GM19035 (cell line): Measurements from ENCODE around the gene GNB1.
A peak's percentile ranks its signal among the peaks of the same experiment; 100 is the strongest.
"Not testable (repeated sequence)": the region's sequence is repeated elsewhere in the genome, so short reads cannot be mapped to it uniquely, and the experiment has no call there.

Experiments
- ATAC-seq: cut with Tn5 transposase; IDR thresholded peaks from one replicate; pipeline ENCODE4 v1.9.1; 2021; ENCODE audit not compliant: unreplicated experiment

The GNB1 gene

GRCh38 chr1:1752190-1752589 is 138.7 kb downstream of the GNB1 start:
- ATAC-seq: no peak

DNA sequence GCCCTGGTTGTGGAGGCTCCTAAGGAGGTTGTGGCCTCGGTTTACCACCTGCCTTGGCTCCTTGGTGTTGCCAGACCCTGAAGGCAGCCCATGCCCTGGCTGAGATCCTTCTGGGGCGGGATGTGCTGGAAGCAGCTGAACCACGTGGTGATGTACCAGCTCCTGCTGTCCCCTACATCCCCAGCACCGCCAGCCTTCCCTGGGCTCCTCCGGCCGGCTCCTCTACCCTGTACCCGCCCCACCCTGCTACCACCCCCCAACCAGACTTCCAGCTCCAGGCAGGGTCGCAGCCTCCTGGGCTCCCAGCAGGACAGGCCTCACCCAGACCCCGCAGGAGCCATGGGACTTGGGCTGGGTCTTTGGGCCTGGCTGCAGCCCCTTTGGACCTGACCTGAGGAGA is 140.9 kb downstream of the GNB1 start:
- ATAC-seq: not testable (repeated sequence)

GRCh38 chr1:1748686-1749321 is 142.1 kb downstream of the GNB1 start:
- ATAC-seq: no peak

DNA sequence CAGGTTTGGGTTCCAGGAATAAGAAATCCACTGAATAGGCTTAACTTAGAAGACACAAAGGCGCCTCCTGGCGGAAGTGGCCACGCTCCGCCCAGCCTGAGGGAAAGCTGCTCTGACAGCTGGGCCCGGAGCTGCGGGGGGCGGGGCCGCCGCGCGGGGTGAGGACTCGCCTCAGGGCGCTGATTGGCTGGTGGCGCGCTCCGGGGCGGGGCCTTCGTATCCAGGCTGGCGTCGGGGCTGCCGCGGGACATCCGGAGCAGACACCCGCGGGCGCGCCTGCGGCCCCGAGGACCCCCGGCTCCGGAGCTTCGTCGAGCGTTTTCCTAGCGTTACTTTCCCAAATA is 144.3 kb downstream of the GNB1 start:
- ATAC-seq: peak; percentile 81

DNA sequence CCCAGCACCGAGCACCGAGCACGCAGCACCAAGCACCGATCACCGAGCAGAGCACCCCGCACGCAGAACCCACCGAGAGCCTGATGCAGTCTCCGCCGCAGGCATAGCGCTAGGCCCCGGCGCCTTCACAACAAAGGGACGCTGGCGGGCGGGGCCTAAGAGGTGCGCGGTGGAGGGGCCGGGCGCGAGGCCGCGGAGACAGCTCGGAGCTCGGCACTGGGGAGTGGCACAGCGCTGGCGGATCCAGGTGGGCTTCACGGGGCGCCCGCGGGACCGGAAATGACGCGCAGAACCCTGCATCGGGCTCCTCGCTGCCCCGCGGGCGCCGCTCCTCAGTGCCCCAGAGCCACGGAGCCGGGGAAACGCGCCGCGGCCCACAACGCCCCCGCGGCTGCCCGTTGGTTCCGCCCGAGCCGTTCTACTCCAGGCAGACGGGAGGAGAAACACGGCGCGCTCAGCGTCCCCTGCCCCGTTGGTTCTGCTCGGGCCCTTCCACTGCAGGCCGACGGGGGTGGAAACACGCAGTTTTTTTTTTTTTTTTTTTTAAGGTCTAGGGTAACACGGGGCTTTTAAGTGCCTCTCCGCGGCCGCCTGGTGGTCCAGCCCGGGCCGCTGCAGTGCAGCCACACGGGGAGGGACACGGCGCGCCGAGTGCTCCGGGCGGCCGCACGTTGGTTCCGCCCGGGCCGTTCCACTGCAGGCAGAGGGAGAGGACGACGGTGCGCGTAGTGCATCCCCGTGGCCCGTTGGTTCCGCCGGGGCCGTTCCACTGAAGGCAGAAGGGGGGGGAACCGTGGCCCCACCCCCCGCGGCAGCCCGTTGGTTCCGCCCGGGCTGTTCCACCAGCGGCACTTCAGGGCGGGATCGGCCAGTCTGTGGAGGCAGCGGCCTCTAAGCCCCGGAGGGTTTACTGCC is 145.0 kb downstream of the GNB1 start:
- ATAC-seq: peak; percentile 66

DNA sequence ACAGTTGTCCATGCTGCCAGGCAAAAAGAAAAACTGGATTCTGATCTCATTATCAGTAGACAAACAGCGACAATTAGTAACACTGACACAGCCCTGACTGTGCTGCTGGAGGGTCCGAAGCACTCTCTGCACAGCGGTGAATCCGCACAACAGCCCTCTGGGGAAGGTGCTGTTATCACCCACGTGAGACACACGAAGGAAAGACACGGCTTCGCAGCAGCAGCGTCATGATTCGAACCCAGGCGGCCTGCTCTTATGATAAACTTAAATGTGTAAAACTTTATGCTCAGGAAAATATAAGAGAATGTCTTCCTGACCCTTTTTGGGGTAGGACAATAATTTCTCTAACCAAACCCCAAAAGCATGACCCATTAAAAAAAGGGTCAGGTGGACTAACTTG is 148.4 kb downstream of the GNB1 start:
- not testable (repeated sequence) for ATAC-seq

- not testable (repeated sequence) for ATAC-seq
Observed at GRCh38 chr1:1741013-1741412, 149.9 kb downstream of the GNB1 start.

DNA sequence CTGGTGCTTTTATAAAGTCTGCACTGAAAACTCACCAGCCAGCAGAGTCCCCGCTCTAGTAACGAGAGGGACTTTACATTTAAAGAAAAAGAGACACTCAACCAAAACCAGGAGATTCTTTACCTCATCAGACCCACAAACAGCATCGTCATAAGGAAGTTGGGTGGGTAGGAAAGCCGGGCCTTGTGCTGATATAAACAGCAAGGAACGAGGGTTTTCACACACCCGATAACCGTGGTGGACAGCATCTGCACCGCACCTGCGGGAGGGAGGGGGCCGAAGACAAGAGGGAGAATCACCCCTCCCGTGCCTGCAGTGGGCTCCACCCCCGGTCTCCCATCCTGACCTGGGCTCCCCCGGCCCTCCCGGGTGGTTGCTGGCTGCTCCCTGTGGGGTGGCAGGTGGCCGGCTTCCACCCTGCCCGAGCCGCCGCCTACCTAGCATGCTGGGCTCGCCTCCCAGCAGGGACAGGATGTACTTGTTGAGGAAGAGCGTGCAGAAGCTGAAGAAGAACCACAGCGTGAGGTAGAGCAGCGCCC is 152.0 kb downstream of the GNB1 start:
- ATAC-seq: not testable (repeated sequence)

GRCh38 chr1:1737675-1738590 is 153.0 kb downstream of the GNB1 start:
- not testable (repeated sequence) for ATAC-seq
